Measurements from ENCODE around the gene IMMP2L. TPM values are rescaled to one million over a fixed set of nuclear protein-coding genes. Genes with fewer than 3 reads are reported as not detected.

The IMMP2L gene
- total RNA-seq, 6 experiments from 2014 or later = 14.2 to 25.3 (median 19.7) TPM

DNA sequence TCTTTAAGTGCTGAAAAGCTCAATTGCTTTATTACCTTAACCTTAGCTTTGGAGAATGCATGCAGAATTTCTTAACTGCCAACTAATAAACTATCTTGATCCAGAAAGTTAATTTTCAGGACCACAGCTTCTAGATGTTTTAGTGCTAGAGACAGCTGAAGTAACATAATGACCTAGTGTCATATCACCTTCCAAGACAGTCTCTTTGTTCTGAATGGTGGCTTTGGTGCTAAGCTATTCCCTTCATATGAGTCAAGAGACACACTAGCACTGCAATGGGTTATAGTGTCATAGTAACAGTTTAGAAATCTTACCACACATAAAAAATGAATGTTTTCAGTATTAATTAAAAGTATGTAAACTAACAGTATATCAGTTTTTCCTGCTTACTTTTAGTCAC lies 586.8 kb downstream of the IMMP2L start:
- Histone ChIP-seq H3K4me3 (no peak overlapping the region), H3K27ac (no peak overlapping the region), H3K4me1 (no peaks in the 10 kb centered on the region), H3K9me3 (no peaks in the 10 kb centered on the region), H3K27me3 (no peaks in the 10 kb centered on the region), H3K36me3 (no peaks in the 10 kb centered on the region)
- TF ChIP-seq, protein P1, sequence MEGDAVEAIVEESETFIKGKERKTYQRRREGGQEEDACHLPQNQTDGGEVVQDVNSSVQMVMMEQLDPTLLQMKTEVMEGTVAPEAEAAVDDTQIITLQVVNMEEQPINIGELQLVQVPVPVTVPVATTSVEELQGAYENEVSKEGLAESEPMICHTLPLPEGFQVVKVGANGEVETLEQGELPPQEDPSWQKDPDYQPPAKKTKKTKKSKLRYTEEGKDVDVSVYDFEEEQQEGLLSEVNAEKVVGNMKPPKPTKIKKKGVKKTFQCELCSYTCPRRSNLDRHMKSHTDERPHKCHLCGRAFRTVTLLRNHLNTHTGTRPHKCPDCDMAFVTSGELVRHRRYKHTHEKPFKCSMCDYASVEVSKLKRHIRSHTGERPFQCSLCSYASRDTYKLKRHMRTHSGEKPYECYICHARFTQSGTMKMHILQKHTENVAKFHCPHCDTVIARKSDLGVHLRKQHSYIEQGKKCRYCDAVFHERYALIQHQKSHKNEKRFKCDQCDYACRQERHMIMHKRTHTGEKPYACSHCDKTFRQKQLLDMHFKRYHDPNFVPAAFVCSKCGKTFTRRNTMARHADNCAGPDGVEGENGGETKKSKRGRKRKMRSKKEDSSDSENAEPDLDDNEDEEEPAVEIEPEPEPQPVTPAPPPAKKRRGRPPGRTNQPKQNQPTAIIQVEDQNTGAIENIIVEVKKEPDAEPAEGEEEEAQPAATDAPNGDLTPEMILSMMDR (IDR thresholded peaks at IDR 0.05) = no peak
- TF ChIP-seq POLR2A (IDR thresholded peaks at IDR 0.05) = no peak
- DNase-seq = no peak
- ATAC-seq = no peak
- intact Hi-C loops (cut with DNase I) = no loop called here

DNA sequence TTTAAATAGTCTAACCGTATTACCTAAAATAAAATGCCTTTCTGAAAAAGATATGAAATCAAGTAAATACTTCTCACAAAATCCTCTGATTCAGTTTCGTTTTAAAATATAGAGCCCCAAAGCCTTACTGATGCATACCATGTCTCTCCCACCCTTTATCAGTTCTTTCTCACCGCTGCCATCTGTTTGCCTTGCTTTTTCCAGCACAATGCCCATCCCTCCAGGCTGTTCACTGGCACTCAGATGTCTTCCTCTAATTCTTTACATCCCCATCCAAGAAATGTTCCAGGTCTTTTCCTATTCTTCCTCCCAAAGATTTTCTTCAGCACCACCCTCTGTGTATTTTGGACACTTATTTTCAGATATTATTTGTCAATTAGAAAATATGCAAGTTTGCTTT lies 587.9 kb downstream of the IMMP2L start:
- Histone ChIP-seq H3K4me1 (no peaks in the 10 kb centered on the region), H3K27me3 (no peaks in the 10 kb centered on the region), H3K4me3 (no peak overlapping the region), H3K36me3 (no peaks in the 10 kb centered on the region), H3K27ac (no peak overlapping the region), H3K9me3 (no peaks in the 10 kb centered on the region)
- TF ChIP-seq, protein P1 (IDR thresholded peaks at IDR 0.05) = no peak
- no peak for TF ChIP-seq POLR2A (IDR thresholded peaks at IDR 0.05)
- ATAC-seq (no peak), DNase-seq (no peak)
- intact Hi-C loops (cut with DNase I) = no loop called here
- WGBS (ENCODE audit: insufficient coverage, low coverage, low lambda C conversion rate, missing lambda C conversion rate) = 79% methylated on average over 3 of the region's 3 CpGs

GRCh38 chr7:110973196-110973990 lies 588.9 kb downstream of the IMMP2L start:
- no peaks in the 10 kb centered on the region for H3K4me1 ChIP-seq
- 90% methylated on average over 6 of the region's 6 CpGs for WGBS (ENCODE audit: insufficient coverage, low coverage, low lambda C conversion rate, missing lambda C conversion rate)
- no peaks in the 10 kb centered on the region for H3K9me3 ChIP-seq
- intact Hi-C loops (cut with DNase I) = no loop called here
- ATAC-seq (no peak), DNase-seq (no peak)
- H3K27me3 ChIP-seq = no peaks in the 10 kb centered on the region
- H3K4me3 ChIP-seq = no peak overlapping the region
- TF ChIP-seq POLR2A (IDR thresholded peaks at IDR 0.05) = no peak
- TF ChIP-seq, protein P1 (IDR thresholded peaks at IDR 0.05) = no peak
- no peak overlapping the region for H3K27ac ChIP-seq
- no peaks in the 10 kb centered on the region for H3K36me3 ChIP-seq

DNA sequence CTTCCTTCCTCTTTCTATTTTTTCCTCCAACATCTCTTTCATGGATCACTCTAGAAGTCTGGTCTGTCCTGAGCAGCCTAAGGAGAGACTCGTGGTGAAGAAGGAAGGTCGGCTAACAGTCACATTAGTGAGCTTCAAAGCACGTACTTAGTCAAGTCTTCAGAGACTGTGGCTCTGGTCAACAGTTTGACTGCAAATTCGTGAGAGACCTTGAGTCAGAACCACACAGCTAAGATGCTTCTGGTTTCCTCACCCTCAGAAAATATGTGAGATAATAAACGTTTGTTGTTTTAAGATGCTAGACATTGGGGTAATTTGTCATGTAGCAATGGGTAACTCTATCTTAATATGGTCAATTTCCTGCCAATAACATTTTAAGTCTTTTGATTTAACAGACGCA lies 597.5 kb downstream of the IMMP2L start:
- Histone ChIP-seq H3K9me3 (no peaks in the 10 kb centered on the region), H3K27ac (no peak overlapping the region), H3K4me1 (no peaks in the 10 kb centered on the region), H3K4me3 (no peak overlapping the region), H3K36me3 (no peaks in the 10 kb centered on the region), H3K27me3 (no peaks in the 10 kb centered on the region)
- TF ChIP-seq POLR2A (IDR thresholded peaks at IDR 0.05) = no peak
- TF ChIP-seq, protein P1 (IDR thresholded peaks at IDR 0.05) = no peak
- no peak for ATAC-seq
- DNase-seq = no peak
- 65% methylated on average over 6 of the region's 6 CpGs for WGBS (ENCODE audit: insufficient coverage, low coverage, low lambda C conversion rate, missing lambda C conversion rate)
- intact Hi-C loops (cut with DNase I) = no loop called here

All from right lobe of liver (tissue), 6 donors.